HepG2 (cell line): ENCODE measurements around the gene RPL3. TPM values are rescaled to one million over a fixed set of nuclear protein-coding genes. Genes with fewer than 3 reads are reported as not detected.

Experiments
- ATAC-seq: fragments of 200-7000 bp; cut with Tn5 transposase; 3 replicates; pipeline ENCODE4 v1.9.1; 2020; ENCODE audit warnings: mild to moderate bottlenecking, moderate library complexity
- BruUV-seq: library from RNA; stranded (reverse); fragments of 400-500 nt; replicated peaks from 2 replicates; lab custom pipeline; 2021; lab: Mats Ljungman, UMichigan
- CTCF ChIA-PET: fragments of 300-600 bp; formaldehyde crosslinking; extraction: SDS; loops from one replicate; lab custom pipeline; 2021; ENCODE audit warnings: low total read pairs, inconsistent platforms, low intra/inter-chr PET ratio; lab: Yijun Ruan, JAX
- POLR2A ChIA-PET: fragments of 350-600 bp; sonication (Branson Sonifier 250); formaldehyde crosslinking; loops from one replicate; lab custom pipeline; 2020; ENCODE audit warnings: antibody characterized with exemption, inconsistent platforms; lab: Yijun Ruan, JAX
- DNase-seq: peaks from one replicate; pipeline ENCODE4 v3.0.0-alpha.2; 2015; ENCODE audit warnings: low spot score
- FAIRE-seq: peaks from 3 replicates; lab custom pipeline; 2011; peaks lifted over from hg19 to GRCh38; lab: Jason Lieb, UNC
- H2AFZ ChIP-seq: one replicate; pipeline ENCODE4 v1.6.1; 2011; ENCODE audit warnings: low read length, inconsistent platforms
- H3K27ac ChIP-seq: fragments of 300-600 bp; 3 replicates; pipeline ENCODE4 v1.8.0; 2011; ENCODE audit warnings: mixed run types, mild to moderate bottlenecking, mixed read lengths, low read length, inconsistent platforms; ENCODE audit not compliant: insufficient read depth; ENCODE audit errors: extremely low read length
- H3K27me3 ChIP-seq, 2 experiments: fragments of 200-600 bp in 1 of 2; 2 replicates in 1 of 2; 3 replicates in 1 of 2; pipeline versions ENCODE4 v1.6.0 to v1.8.0; 2011; ENCODE audit warnings: low read length in 2 of 2, mild to moderate bottlenecking in 2 of 2, moderate library complexity in 2 of 2, inconsistent platforms in 1 of 2; ENCODE audit not compliant: insufficient read depth in 2 of 2, control insufficient read depth in 1 of 2
- H3K36me3 ChIP-seq, 2 experiments: fragments of 200-600 bp in 1 of 2; replicated peaks in 1 of 2; 2 replicates in 1 of 2; 3 replicates in 1 of 2; pipeline versions ENCODE4 v1.5.1 to v1.8.0; 2011; ENCODE audit warnings: low read length in 2 of 2, inconsistent platforms in 1 of 2; ENCODE audit not compliant: insufficient read depth in 2 of 2, control insufficient read depth in 1 of 2
- H3K4me1 ChIP-seq: 2 replicates; pipeline ENCODE4 v1.5.1; 2012; ENCODE audit warnings: low read length, inconsistent platforms; ENCODE audit not compliant: insufficient read depth
- H3K4me2 ChIP-seq: 2 replicates; pipeline ENCODE4 v1.6.0; 2011; ENCODE audit warnings: low read depth, low read length, inconsistent platforms
- H3K4me3 ChIP-seq, 3 experiments: fragments of 200-600 bp in 1 of 3; sonication (generic), shearing (Covaris generic) in 1 of 3; replicated peaks in 1 of 3; 2 replicates each; pipeline ENCODE4 v1.5.1; 2011 to 2016; ENCODE audit warnings: low read length in 3 of 3, inconsistent platforms in 2 of 3, low read depth in 2 of 3, mild to moderate bottlenecking in 2 of 3, control low read depth in 1 of 3, mixed read lengths in 1 of 3; ENCODE audit not compliant: insufficient read depth in 1 of 3
- H3K79me2 ChIP-seq: one replicate; pipeline ENCODE4 v1.6.1; 2011; ENCODE audit warnings: low read length, inconsistent platforms; ENCODE audit not compliant: insufficient read depth
- H3K9ac ChIP-seq: 2 replicates; pipeline ENCODE4 v1.6.0; 2011; ENCODE audit warnings: mild to moderate bottlenecking, low read depth, low read length, inconsistent platforms; ENCODE audit not compliant: insufficient read depth
- H3K9me3 ChIP-seq: 2 replicates; pipeline ENCODE4 v1.5.1; 2012; ENCODE audit warnings: mild to moderate bottlenecking, low read length
- H4K20me1 ChIP-seq: 2 replicates; pipeline ENCODE4 v1.6.0; 2011; ENCODE audit warnings: inconsistent platforms, mild to moderate bottlenecking, low read length, moderate library complexity; ENCODE audit not compliant: insufficient read depth
- ARNT ChIP-seq: fragments of 450-650 bp; IDR thresholded peaks from 2 replicates; pipeline ENCODE4 v1.6.1; 2017
- ELF4 ChIP-seq: sonication (generic); formaldehyde crosslinking; IDR thresholded peaks from 2 replicates; pipeline ENCODE4 v1.5.0; 2020; ENCODE audit warnings: missing genetic modification reagents, mild to moderate bottlenecking, moderate library complexity, borderline replicate concordance
- KDM1A ChIP-seq: IDR thresholded peaks from 2 replicates; pipeline ENCODE4 v1.6.1; 2016; ENCODE audit warnings: missing compliant biosample characterization
- KLF13 ChIP-seq: sonication (generic); formaldehyde crosslinking; IDR thresholded peaks from 2 replicates; pipeline ENCODE4 v1.4.0; 2020; ENCODE audit warnings: mild to moderate bottlenecking, missing genetic modification reagents
- MED13 ChIP-seq: sonication (generic); formaldehyde crosslinking; IDR thresholded peaks from 2 replicates; pipeline ENCODE4 v1.5.0; 2020; ENCODE audit warnings: missing genetic modification reagents
- MTA1 ChIP-seq: sonication (generic); formaldehyde crosslinking; IDR thresholded peaks from 2 replicates; pipeline ENCODE4 v1.4.0; 2020; ENCODE audit warnings: missing genetic modification reagents, mild to moderate bottlenecking, borderline replicate concordance
- NFATC3 ChIP-seq: sonication (generic); formaldehyde crosslinking; IDR thresholded peaks from 2 replicates; pipeline ENCODE4 v1.5.1; 2020; ENCODE audit warnings: mild to moderate bottlenecking, missing genetic modification reagents
- PCBP2 ChIP-seq: fragments of 200-400 bp; formaldehyde crosslinking; optimal IDR thresholded peaks from 2 replicates; pipeline ENCODE3; 2018; ENCODE audit warnings: low read length, low read depth; ENCODE audit not compliant: poor library complexity, severe bottlenecking
- SIX4 ChIP-seq: sonication (generic); formaldehyde crosslinking; IDR thresholded peaks from 2 replicates; pipeline ENCODE4 v1.4.0; 2020; ENCODE audit warnings: missing genetic modification reagents
- ZFP36L2 ChIP-seq: sonication (generic); formaldehyde crosslinking; IDR thresholded peaks from 2 replicates; pipeline ENCODE4 v1.4.0; 2020; ENCODE audit warnings: missing genetic modification reagents
- ZNF607 ChIP-seq: sonication (generic); formaldehyde crosslinking; IDR thresholded peaks from 2 replicates; pipeline ENCODE4 v1.5.1; 2020; ENCODE audit warnings: missing genetic modification reagents, mild to moderate bottlenecking, borderline replicate concordance
- ZNF777 ChIP-seq: sonication (generic); formaldehyde crosslinking; IDR thresholded peaks from 2 replicates; pipeline ENCODE4 v1.4.0; 2020; ENCODE audit warnings: missing genetic modification reagents
- WGBS: methylation state at CpG from one replicate; pipeline ENCODE4 v1.1.6; 2017; ENCODE audit warnings: low lambda C conversion rate; 5-methylcytosine and 5-hydroxymethylcytosine counted together
- in situ Hi-C: cut with HindIII; loops from 2 replicates; pipeline ENCODE4 v1.10.0; 2017; ENCODE audit warnings: low pct_unique_long_range_greater_than_20kb; ENCODE audit not compliant: extremely low pct_ligation_motif_present
- intact Hi-C: fragments of 100-400 bp; cut with micrococcal nuclease; formaldehyde crosslinking; loops from one replicate; pipeline ENCODE4 v1.10.0; 2022; ENCODE audit not compliant: unreplicated experiment
- polyA plus RNA-seq, 8 experiments: library from polyadenylated mRNA; depleted of rRNA in 3 of 8; stranded (reverse) in 7 of 8; unstranded in 1 of 8; fragments of >200 nt; fragmentation: Illumina TruSeq in 4 of 8; extraction: Trizol in 4 of 8; gene quantifications; 2 replicates each; pipeline versions ENCODE4 v1.2.1 to v1.2.3, GENCODE V29; 2011 to 2016; ENCODE audit warnings: low read depth in 4 of 8, missing spikeins in 1 of 8, mixed read lengths in 1 of 8; ENCODE audit not compliant: insufficient read depth in 1 of 8
- total RNA-seq, 5 experiments: library from RNA; depleted of rRNA; stranded (reverse); fragments of >200 nt; fragmentation: Illumina TruSeq; extraction: Trizol; gene quantifications; 2 replicates each; pipeline ENCODE4 v1.2.3, GENCODE V29; 2016; ENCODE audit warnings: low read depth in 1 of 5
- TF ChIP-seq, protein P1 (sequence below): sonication (generic); formaldehyde crosslinking; IDR thresholded peaks from 2 replicates; pipeline ENCODE4 v1.4.0; 2020; ENCODE audit warnings: mild to moderate bottlenecking, missing genetic modification reagents
- TF ChIP-seq, protein P2 (sequence below): sonication (generic); formaldehyde crosslinking; IDR thresholded peaks from 2 replicates; pipeline ENCODE4 v1.5.0; 2020; ENCODE audit warnings: mild to moderate bottlenecking, missing genetic modification reagents
- TF ChIP-seq, protein P3 (sequence below): sonication (generic); formaldehyde crosslinking; IDR thresholded peaks from 2 replicates; pipeline ENCODE4 v1.4.0; 2020; ENCODE audit warnings: missing genetic modification reagents
- TF ChIP-seq, protein P4 (sequence below): sonication (generic); formaldehyde crosslinking; IDR thresholded peaks from 2 replicates; pipeline ENCODE4 v1.8.0; 2023; ENCODE audit warnings: mild to moderate bottlenecking, missing genetic modification reagents
- TF ChIP-seq, protein P5 (sequence below): IDR thresholded peaks from 2 replicates; pipeline ENCODE4 v1.6.1; 2016; ENCODE audit warnings: mild to moderate bottlenecking, missing biosample characterization, missing genetic modification reagents

RPL3 gene
- total and polyA plus RNA-seq, 2 of the 13 experiments (the other 11 are each of a cell fraction or from before 2014, with no cell fraction given): 1,051 to 3,279 TPM

DNA sequence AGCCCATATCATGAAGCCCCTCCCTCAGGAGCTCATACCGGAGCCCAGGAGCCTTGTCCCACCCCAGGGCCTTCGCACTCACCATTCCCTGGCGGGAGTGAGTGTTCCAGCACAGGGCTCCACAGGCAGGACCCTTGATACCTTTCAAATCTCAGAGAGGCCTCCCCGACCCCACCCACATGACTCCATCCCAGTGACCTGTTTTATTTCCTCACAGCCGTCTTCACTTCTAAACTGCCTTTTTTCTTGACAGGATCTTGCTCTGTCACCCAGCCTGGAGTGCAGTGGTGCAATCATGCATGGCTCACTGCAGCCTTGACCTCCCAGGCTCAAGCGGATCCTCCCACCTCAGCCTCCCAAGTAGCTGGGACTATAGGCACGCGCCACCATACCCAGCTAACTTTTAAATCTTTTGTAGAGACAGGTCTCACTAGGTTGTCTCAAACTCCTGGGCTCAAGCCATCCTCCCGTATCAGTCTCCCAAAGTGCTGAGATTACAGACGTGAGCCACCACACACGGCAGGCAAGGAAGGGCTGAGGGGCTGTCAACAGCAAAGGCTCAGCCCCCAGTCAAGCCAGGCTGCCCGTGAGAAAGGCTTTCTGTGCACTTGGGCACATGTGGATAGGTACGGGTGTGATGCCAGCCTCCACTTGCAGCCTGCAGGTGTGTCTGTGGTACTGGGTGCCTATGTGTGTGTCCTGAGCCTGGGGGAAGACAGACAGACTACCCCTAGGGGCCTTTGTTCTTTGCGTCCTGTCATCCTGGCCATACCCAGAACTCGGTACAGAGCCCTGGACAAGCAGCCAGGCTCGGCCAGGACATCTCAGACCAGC is 9.3 kb downstream of the RPL3 start:
- intact Hi-C loops: loop anchor here (2.0 kb wide), 1 partner anchor 139 kb away; no protein-coding TSS in a partner anchor
- peak overlapping the region; percentile 64; the same call in 1 of the 2 replicates for H3K4me2 ChIP-seq
- FAIRE-seq: no peak
- TF ChIP-seq, protein P1, sequence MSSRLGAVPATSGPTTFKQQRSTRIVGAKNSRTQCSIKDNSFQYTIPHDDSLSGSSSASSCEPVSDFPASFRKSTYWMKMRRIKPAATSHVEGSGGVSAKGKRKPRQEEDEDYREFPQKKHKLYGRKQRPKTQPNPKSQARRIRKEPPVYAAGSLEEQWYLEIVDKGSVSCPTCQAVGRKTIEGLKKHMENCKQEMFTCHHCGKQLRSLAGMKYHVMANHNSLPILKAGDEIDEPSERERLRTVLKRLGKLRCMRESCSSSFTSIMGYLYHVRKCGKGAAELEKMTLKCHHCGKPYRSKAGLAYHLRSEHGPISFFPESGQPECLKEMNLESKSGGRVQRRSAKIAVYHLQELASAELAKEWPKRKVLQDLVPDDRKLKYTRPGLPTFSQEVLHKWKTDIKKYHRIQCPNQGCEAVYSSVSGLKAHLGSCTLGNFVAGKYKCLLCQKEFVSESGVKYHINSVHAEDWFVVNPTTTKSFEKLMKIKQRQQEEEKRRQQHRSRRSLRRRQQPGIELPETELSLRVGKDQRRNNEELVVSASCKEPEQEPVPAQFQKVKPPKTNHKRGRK (CRISPR knock-in tag): no peak
- TF ChIP-seq, protein P2, sequence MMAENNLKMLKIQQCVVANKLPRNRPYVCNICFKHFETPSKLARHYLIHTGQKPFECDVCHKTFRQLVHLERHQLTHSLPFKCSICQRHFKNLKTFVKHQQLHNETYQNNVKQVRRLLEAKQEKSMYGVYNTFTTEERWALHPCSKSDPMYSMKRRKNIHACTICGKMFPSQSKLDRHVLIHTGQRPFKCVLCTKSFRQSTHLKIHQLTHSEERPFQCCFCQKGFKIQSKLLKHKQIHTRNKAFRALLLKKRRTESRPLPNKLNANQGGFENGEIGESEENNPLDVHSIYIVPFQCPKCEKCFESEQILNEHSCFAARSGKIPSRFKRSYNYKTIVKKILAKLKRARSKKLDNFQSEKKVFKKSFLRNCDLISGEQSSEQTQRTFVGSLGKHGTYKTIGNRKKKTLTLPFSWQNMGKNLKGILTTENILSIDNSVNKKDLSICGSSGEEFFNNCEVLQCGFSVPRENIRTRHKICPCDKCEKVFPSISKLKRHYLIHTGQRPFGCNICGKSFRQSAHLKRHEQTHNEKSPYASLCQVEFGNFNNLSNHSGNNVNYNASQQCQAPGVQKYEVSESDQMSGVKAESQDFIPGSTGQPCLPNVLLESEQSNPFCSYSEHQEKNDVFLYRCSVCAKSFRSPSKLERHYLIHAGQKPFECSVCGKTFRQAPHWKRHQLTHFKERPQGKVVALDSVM: peak; percentile 96
- no peak for TF ChIP-seq ELF4
- no peak for TF ChIP-seq MED13 (CRISPR knock-in tag)
- TF ChIP-seq ZFP36L2 (CRISPR knock-in tag): no peak
- no peak for TF ChIP-seq SIX4 (CRISPR knock-in tag)
- TF ChIP-seq, protein P3, sequence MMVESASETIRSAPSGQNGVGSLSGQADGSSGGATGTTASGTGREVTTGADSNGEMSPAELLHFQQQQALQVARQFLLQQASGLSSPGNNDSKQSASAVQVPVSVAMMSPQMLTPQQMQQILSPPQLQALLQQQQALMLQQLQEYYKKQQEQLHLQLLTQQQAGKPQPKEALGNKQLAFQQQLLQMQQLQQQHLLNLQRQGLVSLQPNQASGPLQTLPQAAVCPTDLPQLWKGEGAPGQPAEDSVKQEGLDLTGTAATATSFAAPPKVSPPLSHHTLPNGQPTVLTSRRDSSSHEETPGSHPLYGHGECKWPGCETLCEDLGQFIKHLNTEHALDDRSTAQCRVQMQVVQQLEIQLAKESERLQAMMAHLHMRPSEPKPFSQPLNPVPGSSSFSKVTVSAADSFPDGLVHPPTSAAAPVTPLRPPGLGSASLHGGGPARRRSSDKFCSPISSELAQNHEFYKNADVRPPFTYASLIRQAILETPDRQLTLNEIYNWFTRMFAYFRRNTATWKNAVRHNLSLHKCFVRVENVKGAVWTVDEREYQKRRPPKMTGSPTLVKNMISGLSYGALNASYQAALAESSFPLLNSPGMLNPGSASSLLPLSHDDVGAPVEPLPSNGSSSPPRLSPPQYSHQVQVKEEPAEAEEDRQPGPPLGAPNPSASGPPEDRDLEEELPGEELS (CRISPR knock-in tag): no peak
- TF ChIP-seq, protein P4, sequence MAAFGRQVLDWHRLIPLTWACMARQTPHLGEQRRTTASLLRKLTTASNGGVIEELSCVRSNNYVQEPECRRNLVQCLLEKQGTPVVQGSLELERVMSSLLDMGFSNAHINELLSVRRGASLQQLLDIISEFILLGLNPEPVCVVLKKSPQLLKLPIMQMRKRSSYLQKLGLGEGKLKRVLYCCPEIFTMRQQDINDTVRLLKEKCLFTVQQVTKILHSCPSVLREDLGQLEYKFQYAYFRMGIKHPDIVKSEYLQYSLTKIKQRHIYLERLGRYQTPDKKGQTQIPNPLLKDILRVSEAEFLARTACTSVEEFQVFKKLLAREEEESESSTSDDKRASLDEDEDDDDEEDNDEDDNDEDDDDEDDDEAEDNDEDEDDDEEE (CRISPR knock-in tag): 0 out of 2 replicates have a peak, but pooled peaks have one; percentile 25
- TF ChIP-seq, protein P5, sequence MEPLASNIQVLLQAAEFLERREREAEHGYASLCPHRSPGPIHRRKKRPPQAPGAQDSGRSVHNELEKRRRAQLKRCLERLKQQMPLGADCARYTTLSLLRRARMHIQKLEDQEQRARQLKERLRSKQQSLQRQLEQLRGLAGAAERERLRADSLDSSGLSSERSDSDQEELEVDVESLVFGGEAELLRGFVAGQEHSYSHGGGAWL (CRISPR knock-in tag): no peak
- no peak for TF ChIP-seq KLF13 (CRISPR knock-in tag)
- TF ChIP-seq PCBP2: no peak
- TF ChIP-seq ZNF777 (CRISPR knock-in tag): no peak
- no peak for TF ChIP-seq ZNF607
- TF ChIP-seq MTA1 (CRISPR knock-in tag): no peak
- no peak for TF ChIP-seq NFATC3 (CRISPR knock-in tag)
- no peak for TF ChIP-seq ARNT
- no peak for TF ChIP-seq KDM1A (CRISPR knock-in tag)

More for the DNA sequence above, 9.3 kb downstream of the RPL3 start:
- Histone ChIP-seq H2AFZ (no peak overlapping the region), H3K27me3 (no peaks in the 10 kb centered on the region), H3K4me3 (no peak overlapping the region), H4K20me1 (peaks cover 31% of the 10 kb centered on the region), H3K9me3 (no peaks in the 10 kb centered on the region), H3K79me2 (peaks cover 4% of the 10 kb centered on the region), H3K9ac (no peak overlapping the region), H3K36me3 (peaks cover 23 to 32% of the 10 kb centered on the region in 2 experiments), H3K4me1 (peaks cover 53% of the 10 kb centered on the region), H3K27ac (no peak overlapping the region)
- no TSS peak for BruUV-seq
- CTCF ChIA-PET: interaction anchor here (5.1 kb wide), 1 partner anchor 139 kb away, joined by 27 read pairs; no protein-coding TSS in a partner anchor
- DNase-seq: no peak
- WGBS: 40% methylated on average over 13 of the region's 16 CpGs
- peak; percentile 16 for ATAC-seq
- in situ Hi-C loops: loop anchor here (5.0 kb wide), 1 partner anchor 138 kb away; no protein-coding TSS in a partner anchor
- POLR2A ChIA-PET: interaction anchor here (1.0 to 3.7 kb wide), 13 partner anchors 9 to 212 kb away, joined by 3 to 63 read pairs (median 4); partner anchors contain the start of genes CBX7 and RPL3
